Esophagus squamous epithelium (tissue), 4 donors: ENCODE data around the gene SGCE.

Experiments
- CTCF ChIP-seq, 6 experiments: fragments of 450-650 bp in 4 of 6; fragments of 200-600 bp in 2 of 6; sonication (generic) in 2 of 6; IDR thresholded peaks; one replicate each; pipeline ENCODE4 v1.5.1; 2016 to 2019; ENCODE audit warnings: antibody characterized with exemption in 6 of 6, mild to moderate bottlenecking in 4 of 6, moderate library complexity in 4 of 6
- POLR2A ChIP-seq, 4 donors: fragments of 450-650 bp; IDR thresholded peaks; one replicate each; pipeline ENCODE4 v1.6.1; 2017; ENCODE audit warnings: antibody characterized with exemption in 4 of 4, mild to moderate bottlenecking in 4 of 4, moderate library complexity in 3 of 4

GRCh38 chr7:94571816-94572215, 84.1 kb downstream of the SGCE start:
- TF ChIP-seq CTCF (IDR thresholded peaks at IDR 0.05) (no peak), POLR2A (IDR thresholded peaks at IDR 0.05) (no peak)
